Measurements from ENCODE around the gene TGFBR3. TPM values are rescaled to one million over a fixed set of nuclear protein-coding genes. Genes with fewer than 3 reads are reported as not detected.

TGFBR3 gene
- total and polyA plus RNA-seq, 2 of the 13 experiments (the other 11 are each of a cell fraction or from before 2014, with no cell fraction given) = 76.5 to 195 TPM

GRCh38 chr1:91881280-91881679 is 4.7 kb downstream of the TGFBR3 start:
- ChIA-PET POLR2A (no interaction called here), CTCF (ENCODE audit: low intra/inter-chr PET ratio, low total read pairs) (no interaction called here)
- Histone ChIP-seq H3K4me1 (ENCODE audit: insufficient read depth, low read length) (peaks cover 69% of the 10 kb centered on the region), H2AFZ (ENCODE audit: low read length) (no peak overlapping the region), H3K79me2 (ENCODE audit: insufficient read depth, low read length) (peaks cover 93% of the 10 kb centered on the region), H3K9ac (ENCODE audit: insufficient read depth, low read depth, low read length) (peak overlapping the region; percentile 60; the same call in 1 of the 2 replicates), H4K20me1 (ENCODE audit: insufficient read depth, low read length) (peaks cover 29% of the 10 kb centered on the region; the same call in 1 of the 2 replicates), H3K27ac (ENCODE audit: extremely low read length, insufficient read depth, low read length) (peak overlapping the region; percentile 42), H3K4me2 (ENCODE audit: low read depth, low read length) (peak overlapping the region; percentile 78), H3K4me3 (replicated peaks in 1 of 3; ENCODE audit: insufficient read depth in 1 of 3, low read depth in 2 of 3, low read length in 3 of 3) (peak overlapping the region; percentile 40 to 54 (median 41); a peak in 5 of 6 replicates), H3K36me3 (replicated peaks in 1 of 2; ENCODE audit: control insufficient read depth in 1 of 2, insufficient read depth in 2 of 2, low read length in 2 of 2) (0 out of 5 replicates have a peak, but pooled peaks cover 0 to 3% of the 10 kb centered on the region in 2 experiments), H3K9me3 (ENCODE audit: low read length) (no peaks in the 10 kb centered on the region), H3K27me3 (ENCODE audit: control insufficient read depth in 1 of 2, insufficient read depth in 2 of 2, low read length in 2 of 2) (peaks cover 0 to 4% of the 10 kb centered on the region in 2 experiments; a peak in 1 of 5 replicates)
- in situ Hi-C loops (cut with HindIII; ENCODE audit: extremely low pct_ligation_motif_present, low pct_unique_long_range_greater_than_20kb) (no loop called here), intact Hi-C loops (cut with micrococcal nuclease; ENCODE audit: unreplicated experiment) (loop anchor here (5.0 to 10.0 kb wide), 2 partner anchors 34 to 116 kb away; no protein-coding TSS in a partner anchor)
- WGBS (ENCODE audit: low lambda C conversion rate) = 73% methylated on average over 3 of the region's 3 CpGs
- BruUV-seq (replicated peaks) = no TSS peak
- no peak for ATAC-seq
- no peak for FAIRE-seq
- DNase-seq (ENCODE audit: low spot score) = no peak
- TF ChIP-seq RBM22 (optimal IDR thresholded peaks at IDR 0.05; ENCODE audit: low read length) = peak; percentile 74
- TF ChIP-seq ZNF7 (CRISPR knock-in tag; IDR thresholded peaks at IDR 0.05) = no peak

- no peak for FAIRE-seq
- Histone ChIP-seq H3K36me3 (replicated peaks in 1 of 2; ENCODE audit: control insufficient read depth in 1 of 2, insufficient read depth in 2 of 2, low read length in 2 of 2) (0 out of 5 replicates have a peak, but pooled peaks cover 0 to 3% of the 10 kb centered on the region in 2 experiments), H3K4me2 (ENCODE audit: low read depth, low read length) (peak overlapping the region; percentile 64), H3K27me3 (ENCODE audit: control insufficient read depth in 1 of 2, insufficient read depth in 2 of 2, low read length in 2 of 2) (peaks cover 0 to under 1% of the 10 kb centered on the region in 2 experiments; a peak in 1 of 5 replicates), H3K9me3 (ENCODE audit: low read length) (no peaks in the 10 kb centered on the region), H3K79me2 (ENCODE audit: insufficient read depth, low read length) (peaks cover 94% of the 10 kb centered on the region), H3K27ac (ENCODE audit: extremely low read length, insufficient read depth, low read length) (peak overlapping the region; percentile 35), H4K20me1 (ENCODE audit: insufficient read depth, low read length) (peaks cover 36% of the 10 kb centered on the region), H2AFZ (ENCODE audit: low read length) (no peak overlapping the region), H3K4me3 (replicated peaks in 1 of 3; ENCODE audit: insufficient read depth in 1 of 3, low read depth in 2 of 3, low read length in 3 of 3) (peak overlapping the region in 2 of 3 experiments; percentile 10 to 21; a peak in 1 of 6 replicates), H3K4me1 (ENCODE audit: insufficient read depth, low read length) (peaks cover 83% of the 10 kb centered on the region), H3K9ac (ENCODE audit: insufficient read depth, low read depth, low read length) (0 out of 2 replicates have a peak overlapping the region, but pooled peaks have one; percentile 15)
- POLR2A ChIA-PET = interaction anchor here (0.8 to 1.1 kb wide), 2 partner anchors 9 to 52 kb away, joined by 3 read pairs; no protein-coding TSS in a partner anchor
- DNase-seq (ENCODE audit: low spot score) = no peak
- CTCF ChIA-PET (ENCODE audit: low intra/inter-chr PET ratio, low total read pairs) = no interaction called here
- no TSS peak for BruUV-seq (replicated peaks)
- no peak for TF ChIP-seq XRCC5 (optimal IDR thresholded peaks at IDR 0.05; ENCODE audit: low read length)
- TF ChIP-seq NFE2 (CRISPR knock-in tag; IDR thresholded peaks at IDR 0.05) = no peak
- TF ChIP-seq RBM39 (IDR thresholded peaks at IDR 0.05; ENCODE audit: low read depth, low read length, poor library complexity, severe bottlenecking) = no peak
- no peak for TF ChIP-seq HNF1B (CRISPR knock-in tag; IDR thresholded peaks at IDR 0.05)
- TF ChIP-seq ZKSCAN1 (IDR thresholded peaks at IDR 0.05; ENCODE audit: low read length) = no peak
- no peak for TF ChIP-seq EEA1 (CRISPR knock-in tag; IDR thresholded peaks at IDR 0.05; ENCODE audit: borderline replicate concordance)
- TF ChIP-seq IRX3 (CRISPR knock-in tag; IDR thresholded peaks at IDR 0.05; ENCODE audit: borderline replicate concordance, low read depth) = no peak
- no peak for TF ChIP-seq ZSCAN25 (CRISPR knock-in tag; IDR thresholded peaks at IDR 0.05)
- TF ChIP-seq HIC2 (CRISPR knock-in tag; IDR thresholded peaks at IDR 0.05; ENCODE audit: low read depth) = no peak
- no peak for TF ChIP-seq SALL2 (CRISPR knock-in tag; IDR thresholded peaks at IDR 0.05)
- no peak for TF ChIP-seq MEIS2 (CRISPR knock-in tag; IDR thresholded peaks at IDR 0.05)
- no peak for TF ChIP-seq ZNF3 (CRISPR knock-in tag; IDR thresholded peaks at IDR 0.05)
- intact Hi-C loops (cut with micrococcal nuclease; ENCODE audit: unreplicated experiment) (loop anchor here (5.0 to 10.0 kb wide), 2 partner anchors 32 to 115 kb away; no protein-coding TSS in a partner anchor), in situ Hi-C loops (cut with HindIII; ENCODE audit: extremely low pct_ligation_motif_present, low pct_unique_long_range_greater_than_20kb) (no loop called here)
- no peak for ATAC-seq
These were observed 6.2 kb downstream of the TGFBR3 start for GRCh38 chr1:91879733-91880132.
